Astrocyte (in vitro differentiated cells and primary cell): ENCODE data around the gene PLA2G4F. TPM values are rescaled to one million over a fixed set of nuclear protein-coding genes. Genes with fewer than 3 reads are reported as not detected.
"Not testable (repeated sequence)": the region's sequence is repeated elsewhere in the genome, so short reads cannot be mapped to it uniquely, and the experiment has no call there.

Experiments
- DNase-seq: peaks from one replicate; pipeline ENCODE4 v3.0.0-alpha.2; 2010; ENCODE audit warnings: low read depth
- FAIRE-seq: peaks from 2 replicates; lab custom pipeline; 2011; peaks lifted over from hg19 to GRCh38; lab: Jason Lieb, UNC
- H2AFZ ChIP-seq: 2 replicates; pipeline ENCODE4 v1.6.0; 2012; ENCODE audit warnings: low read depth, low read length, inconsistent platforms
- H3K27ac ChIP-seq: 2 replicates; pipeline ENCODE4 v1.5.1; 2011; ENCODE audit warnings: low read depth, low read length, inconsistent platforms
- H3K27me3 ChIP-seq: 2 replicates; pipeline ENCODE4 v1.6.0; 2011; ENCODE audit warnings: low read length, inconsistent platforms; ENCODE audit not compliant: insufficient read depth
- H3K36me3 ChIP-seq: 2 replicates; pipeline ENCODE4 v1.5.1; 2011; ENCODE audit warnings: low read length, inconsistent platforms; ENCODE audit not compliant: insufficient read depth
- H3K4me1 ChIP-seq: 2 replicates; pipeline ENCODE4 v1.5.1; 2011; ENCODE audit warnings: low read length, inconsistent platforms; ENCODE audit not compliant: insufficient read depth
- H3K4me2 ChIP-seq: 2 replicates; pipeline ENCODE4 v1.6.0; 2012; ENCODE audit warnings: low read length, inconsistent platforms
- H3K4me3 ChIP-seq: 2 replicates; pipeline ENCODE4 v1.5.1; 2011; ENCODE audit warnings: low read depth, mild to moderate bottlenecking, low read length, inconsistent platforms; ENCODE audit not compliant: insufficient read depth
- H3K79me2 ChIP-seq: 2 replicates; pipeline ENCODE4 v1.6.0; 2012; ENCODE audit warnings: mild to moderate bottlenecking, low read length, inconsistent platforms; ENCODE audit not compliant: insufficient read depth
- H3K9ac ChIP-seq: 2 replicates; pipeline ENCODE4 v1.6.0; 2012; ENCODE audit warnings: mild to moderate bottlenecking, low read length, inconsistent platforms
- H3K9me3 ChIP-seq: 2 replicates; pipeline ENCODE4 v1.5.1; 2012; ENCODE audit warnings: low read depth, mild to moderate bottlenecking, low read length, inconsistent platforms; ENCODE audit not compliant: insufficient read depth
- H4K20me1 ChIP-seq: 2 replicates; pipeline ENCODE4 v1.6.0; 2012; ENCODE audit warnings: low read length, inconsistent platforms; ENCODE audit not compliant: insufficient read depth
- H3K27ac Mint-ChIP-seq: one replicate; pipeline ENCODE4 v1.8.0; 2021; ENCODE audit warnings: mild to moderate bottlenecking, mixed read lengths; ENCODE audit not compliant: unreplicated experiment
- H3K27me3 Mint-ChIP-seq: one replicate; pipeline ENCODE4 v1.8.0; 2021; ENCODE audit warnings: low read depth, mixed read lengths; ENCODE audit not compliant: unreplicated experiment
- H3K36me3 Mint-ChIP-seq: one replicate; pipeline ENCODE4 v1.8.0; 2021; ENCODE audit warnings: low read depth, mixed read lengths; ENCODE audit not compliant: unreplicated experiment
- H3K4me1 Mint-ChIP-seq: one replicate; pipeline ENCODE4 v1.8.0; 2021; ENCODE audit warnings: low read depth, mixed read lengths; ENCODE audit not compliant: unreplicated experiment
- H3K4me3 Mint-ChIP-seq: one replicate; pipeline ENCODE4 v1.8.0; 2021; ENCODE audit warnings: mild to moderate bottlenecking, moderate library complexity, mixed read lengths; ENCODE audit not compliant: unreplicated experiment
- H3K9me3 Mint-ChIP-seq: one replicate; pipeline ENCODE4 v1.8.0; 2021; ENCODE audit warnings: mild to moderate bottlenecking, mixed read lengths; ENCODE audit not compliant: unreplicated experiment
- CTCF ChIP-seq: IDR thresholded peaks from 2 replicates; pipeline ENCODE4 v1.5.1; 2011; ENCODE audit warnings: low read depth, mild to moderate bottlenecking, inconsistent platforms, low read length, moderate library complexity; ENCODE audit not compliant: insufficient read depth
- EZH2 ChIP-seq: IDR thresholded peaks from 2 replicates; pipeline ENCODE4 v1.6.1; 2012; ENCODE audit warnings: mild to moderate bottlenecking, low read length, inconsistent platforms; ENCODE audit not compliant: insufficient read depth
- total RNA-seq: library from RNA; stranded (reverse); gene quantifications from 2 replicates; pipeline ENCODE4 v1.2.1, GENCODE V29; 2021

PLA2G4F gene
- total RNA-seq, 1 donor from 2014 or later = 0.30 TPM

- Histone ChIP-seq H3K4me1 (no peaks in the 10 kb centered on the region), H3K9me3 (peaks cover 3% of the 10 kb centered on the region), H3K36me3 (no peaks in the 10 kb centered on the region)
Measured at GRCh38 chr15:42093966-42094365, 62.5 kb downstream of the PLA2G4F start.

GRCh38 chr15:42092398-42093318, 63.8 kb downstream of the PLA2G4F start:
- Histone ChIP-seq H3K9ac (no peak overlapping the region), H3K27ac (no peak overlapping the region), H3K9me3 (peaks cover 3% of the 10 kb centered on the region), H3K4me1 (no peaks in the 10 kb centered on the region), H3K27me3 (peaks cover 10% of the 10 kb centered on the region), H3K79me2 (no peaks in the 10 kb centered on the region), H4K20me1 (no peaks in the 10 kb centered on the region), H3K4me3 (no peak overlapping the region), H2AFZ (no peak overlapping the region), H3K4me2 (no peak overlapping the region), H3K36me3 (no peaks in the 10 kb centered on the region)
- Mint-ChIP-seq H3K27ac (no peak overlapping the region), H3K36me3 (no peaks in the 10 kb centered on the region), H3K27me3 (peaks cover 35% of the 10 kb centered on the region), H3K4me3 (no peak overlapping the region), H3K9me3 (no peaks in the 10 kb centered on the region), H3K4me1 (peaks cover 7% of the 10 kb centered on the region)
- DNase-seq (no peak), FAIRE-seq (no peak)
- TF ChIP-seq CTCF (no peak), EZH2 (no peak)

More at GRCh38 chr15:42093966-42094365, 62.5 kb downstream of the PLA2G4F start:
- no peaks in the 10 kb centered on the region for H3K36me3 Mint-ChIP-seq
- no peak overlapping the region for H2AFZ ChIP-seq
- peaks cover 7% of the 10 kb centered on the region for H3K4me1 Mint-ChIP-seq
- FAIRE-seq = no peak
- no peaks in the 10 kb centered on the region for H4K20me1 ChIP-seq
- H3K9me3 Mint-ChIP-seq = no peaks in the 10 kb centered on the region
- no peak overlapping the region for H3K4me2 ChIP-seq
- no peak overlapping the region for H3K27ac ChIP-seq
- DNase-seq = no peak
- H3K4me3 Mint-ChIP-seq = no peak overlapping the region
- H3K79me2 ChIP-seq = no peaks in the 10 kb centered on the region
- TF ChIP-seq EZH2 = no peak
- no peak for TF ChIP-seq CTCF
- H3K27me3 ChIP-seq = peaks cover 9% of the 10 kb centered on the region
- peaks cover 29% of the 10 kb centered on the region for H3K27me3 Mint-ChIP-seq
- H3K27ac Mint-ChIP-seq = no peak overlapping the region
- no peak overlapping the region for H3K9ac ChIP-seq
- H3K4me3 ChIP-seq = no peak overlapping the region

GRCh38 chr15:42091753-42092397, 64.6 kb downstream of the PLA2G4F start:
- peaks cover 35% of the 10 kb centered on the region for H3K27me3 Mint-ChIP-seq
- not testable (repeated sequence) for H3K27ac ChIP-seq, H3K36me3 ChIP-seq, H2AFZ ChIP-seq, FAIRE-seq, H3K4me3 Mint-ChIP-seq, H3K4me2 ChIP-seq, H3K4me3 ChIP-seq, H3K79me2 ChIP-seq, DNase-seq, H3K9ac ChIP-seq, H3K4me1 Mint-ChIP-seq, H3K9me3 Mint-ChIP-seq, H4K20me1 ChIP-seq, H3K36me3 Mint-ChIP-seq, H3K9me3 ChIP-seq, H3K27ac Mint-ChIP-seq, H3K4me1 ChIP-seq, H3K27me3 ChIP-seq
